ENCODE results near the gene RHOG. TPM values are rescaled to one million over a fixed set of nuclear protein-coding genes. Genes with fewer than 3 reads are reported as not detected.

Gene RHOG
- polyA plus RNA-seq, 1 experiment: 96.8 TPM

GRCh38 chr11:3877364-3878257, 36.9 kb upstream of the RHOG start:
- ChIA-PET CTCF (interaction anchor here (0.9 to 2.0 kb wide), 5 partner anchors 13 to 94 kb away, joined by 3 to 6 read pairs (median 4); partner anchors contain the start of gene STIM1), POLR2A (no interaction called here)
- DNase-seq (ENCODE audit: low read depth): no peak
- no peaks in the 10 kb centered on the region for H3K27me3 ChIP-seq (ENCODE audit: control insufficient read depth, insufficient read depth, low read length)
- no peak overlapping the region for H3K4me3 ChIP-seq (ENCODE audit: low read depth, low read length)
- no peaks in the 10 kb centered on the region for H3K36me3 ChIP-seq (ENCODE audit: control insufficient read depth, insufficient read depth, low read length)
- no peak for TF ChIP-seq CTCF (IDR thresholded peaks at IDR 0.05; ENCODE audit: insufficient read depth, low read depth, low read length)

- no peaks in the 10 kb centered on the region for H3K36me3 ChIP-seq (ENCODE audit: control insufficient read depth, insufficient read depth, low read length)
- no peak overlapping the region for H3K4me3 ChIP-seq (ENCODE audit: low read depth, low read length)
- no peak for DNase-seq (ENCODE audit: low read depth)
- CTCF ChIA-PET: interaction anchor here (1.1 to 2.1 kb wide), 4 partner anchors 12 to 95 kb away, joined by 3 to 8 read pairs (median 4); partner anchors contain the start of gene STIM1
- H3K27me3 ChIP-seq (ENCODE audit: control insufficient read depth, insufficient read depth, low read length): no peaks in the 10 kb centered on the region
- no peak for TF ChIP-seq CTCF (IDR thresholded peaks at IDR 0.05; ENCODE audit: insufficient read depth, low read depth, low read length)
- POLR2A ChIA-PET: no interaction called here
Observed at GRCh38 chr11:3876613-3877012, 35.9 kb upstream of the RHOG start.

GRCh38 chr11:3873712-3874349, 33.1 kb upstream of the RHOG start:
- no peak overlapping the region for H3K4me3 ChIP-seq (ENCODE audit: low read depth, low read length)
- no peaks in the 10 kb centered on the region for H3K27me3 ChIP-seq (ENCODE audit: control insufficient read depth, insufficient read depth, low read length)
- ChIA-PET POLR2A (no interaction called here), CTCF (interaction anchor here (0.9 to 1.8 kb wide), 4 partner anchors 9 to 22 kb away, joined by 3 to 6 read pairs (median 3); partner anchors contain the start of gene STIM1)
- no peak for TF ChIP-seq CTCF (IDR thresholded peaks at IDR 0.05; ENCODE audit: insufficient read depth, low read depth, low read length)
- no peak for DNase-seq (ENCODE audit: low read depth)
- H3K36me3 ChIP-seq (ENCODE audit: control insufficient read depth, insufficient read depth, low read length): no peaks in the 10 kb centered on the region

GRCh38 chr11:3867209-3868091, 26.7 kb upstream of the RHOG start:
- TF ChIP-seq CTCF (IDR thresholded peaks at IDR 0.05; ENCODE audit: insufficient read depth, low read depth, low read length): no peak
- CTCF ChIA-PET: interaction anchor here (1.1 to 2.8 kb wide), 5 partner anchors 12 to 205 kb away, joined by 3 to 13 read pairs (median 5); partner anchors contain the start of gene STIM1
- no peak overlapping the region for H3K4me3 ChIP-seq (ENCODE audit: low read depth, low read length)
- POLR2A ChIA-PET: no interaction called here
- no peaks in the 10 kb centered on the region for H3K36me3 ChIP-seq (ENCODE audit: control insufficient read depth, insufficient read depth, low read length)
- DNase-seq (ENCODE audit: low read depth): no peak
- H3K27me3 ChIP-seq (ENCODE audit: control insufficient read depth, insufficient read depth, low read length): no peaks in the 10 kb centered on the region

All from BJ (cell line).